SK-N-SH (cell line): ENCODE measurements around the gene MAMDC2. TPM values are rescaled to one million over a fixed set of nuclear protein-coding genes. Genes with fewer than 3 reads are reported as not detected.
A peak's percentile ranks its signal among the peaks of the same experiment; 100 is the strongest.

Experiments used
- CTCF ChIA-PET: fragments of 300-600, 350-600 bp; formaldehyde crosslinking; extraction: SDS; loops from one replicate; lab custom pipeline; 2021; lab: Yijun Ruan, JAX
- POLR2A ChIA-PET: fragments of 350-600 bp; sonication (Branson Sonifier 250); formaldehyde crosslinking; extraction: SDS; loops from one replicate; lab custom pipeline; 2020; ENCODE audit warnings: antibody characterized with exemption, inconsistent platforms; lab: Yijun Ruan, JAX
- DNase-seq: peaks from one replicate; pipeline ENCODE4 v3.0.0; 2012
- H2AFZ ChIP-seq: fragments of 200-600 bp; sonication (generic); 2 replicates; pipeline ENCODE4 v1.8.1; 2016; ENCODE audit warnings: antibody characterized with exemption, mild to moderate bottlenecking, low read depth
- H3F3A ChIP-seq: fragments of 200-600 bp; sonication (generic); replicated peaks from 2 replicates; pipeline ENCODE3; 2016; ENCODE audit warnings: antibody characterized with exemption, mild to moderate bottlenecking; ENCODE audit not compliant: insufficient read depth
- H3K27ac ChIP-seq, 2 experiments: fragments of 200-500 bp in 1 of 2; fragments of 200-600 bp in 1 of 2; sonication (Bioruptor generic) in 1 of 2; sonication (generic), shearing (Covaris generic) in 1 of 2; 2 replicates each; pipeline versions ENCODE4 v1.5.1 to v1.6.1; 2014 to 2016; ENCODE audit warnings: low read depth in 2 of 2, inconsistent platforms in 1 of 2, low read length in 1 of 2, mild to moderate bottlenecking in 1 of 2, mixed read lengths in 1 of 2
- H3K27me3 ChIP-seq: fragments of 200-600 bp; sonication (generic), shearing (Covaris generic); 2 replicates; pipeline ENCODE4 v1.6.1; 2016; ENCODE audit warnings: mixed run types; ENCODE audit not compliant: insufficient read depth
- H3K36me3 ChIP-seq, 2 experiments: fragments of 200-500 bp in 1 of 2; fragments of 200-600 bp in 1 of 2; sonication (Bioruptor generic) in 1 of 2; sonication (generic) in 1 of 2; replicated peaks in 1 of 2; 2 replicates each; pipeline versions ENCODE3 to v1.5.1; 2014 to 2016; ENCODE audit warnings: low read length in 1 of 2, mild to moderate bottlenecking in 1 of 2; ENCODE audit not compliant: insufficient read depth in 2 of 2, control insufficient read depth in 1 of 2
- H3K4me1 ChIP-seq, 2 experiments: fragments of 200-500 bp in 1 of 2; fragments of 200-600 bp in 1 of 2; sonication (Bioruptor generic) in 1 of 2; sonication (generic), shearing (Covaris generic) in 1 of 2; 2 replicates each; pipeline versions ENCODE4 v1.5.1 to v1.6.1; 2014 to 2016; ENCODE audit warnings: low read depth in 1 of 2, low read length in 1 of 2, mixed run types in 1 of 2; ENCODE audit not compliant: insufficient read depth in 2 of 2, control insufficient read depth in 1 of 2
- H3K4me2 ChIP-seq: fragments of 200-600 bp; sonication (generic), shearing (Covaris generic); 2 replicates; pipeline ENCODE4 v1.6.1; 2017; ENCODE audit warnings: mixed run types
- H3K4me3 ChIP-seq, 2 experiments: fragments of 200-500 bp in 1 of 2; fragments of 200-600 bp in 1 of 2; sonication (Bioruptor generic) in 1 of 2; sonication (generic), shearing (Covaris generic) in 1 of 2; 2 replicates each; pipeline versions ENCODE4 v1.5.1 to v1.8.1; 2014 to 2016; ENCODE audit warnings: low read depth in 2 of 2, inconsistent platforms in 1 of 2, low read length in 1 of 2, mild to moderate bottlenecking in 1 of 2, mixed read lengths in 1 of 2, moderate library complexity in 1 of 2
- H3K79me2 ChIP-seq: fragments of 200-600 bp; sonication (generic); 2 replicates; pipeline ENCODE4 v1.8.1; 2017; ENCODE audit warnings: mild to moderate bottlenecking; ENCODE audit not compliant: insufficient read depth
- H3K9ac ChIP-seq: fragments of 200-600 bp; sonication (generic); 2 replicates; pipeline ENCODE4 v1.6.1; 2017; ENCODE audit warnings: mixed run types
- H3K9me2 ChIP-seq: fragments of 200-600 bp; sonication (generic); 2 replicates; pipeline ENCODE4 v1.6.1; 2017; ENCODE audit warnings: mixed run types
- H3K9me3 ChIP-seq: fragments of 200-600 bp; sonication (generic); 2 replicates; pipeline ENCODE4 v1.6.1; 2017; ENCODE audit warnings: mixed run types, mild to moderate bottlenecking, moderate library complexity
- H4K20me1 ChIP-seq: fragments of 200-600 bp; sonication (generic); 2 replicates; pipeline ENCODE4 v1.6.1; 2017; ENCODE audit warnings: mild to moderate bottlenecking, mixed run types; ENCODE audit not compliant: insufficient read depth
- EP300 ChIP-seq, 2 experiments: IDR thresholded peaks; 2 replicates each; pipeline versions ENCODE4 v1.4.0 to v1.6.1; 2012; ENCODE audit warnings: borderline replicate concordance in 1 of 2, low read depth in 1 of 2, low read length in 1 of 2
- FOXJ3 ChIP-seq: sonication (generic); formaldehyde crosslinking; IDR thresholded peaks from 2 replicates; pipeline ENCODE4 v1.5.1; 2020; ENCODE audit warnings: mild to moderate bottlenecking, missing genetic modification reagents
- GATA2 ChIP-seq: sonication (generic); formaldehyde crosslinking; IDR thresholded peaks from 2 replicates; pipeline ENCODE4 v1.5.0; 2020; ENCODE audit warnings: mild to moderate bottlenecking, missing genetic modification reagents
- JUND ChIP-seq: IDR thresholded peaks from 2 replicates; pipeline ENCODE4 v1.4.0; 2012
- NFIC ChIP-seq: IDR thresholded peaks from 2 replicates; pipeline ENCODE4 v1.4.0; 2012; ENCODE audit warnings: borderline replicate concordance
- NRF1 ChIP-seq: IDR thresholded peaks from 2 replicates; pipeline ENCODE4 v1.6.1; 2012; ENCODE audit warnings: low read depth, mild to moderate bottlenecking, low read length
- PBX3 ChIP-seq: IDR thresholded peaks from 2 replicates; pipeline ENCODE4; 2012
- RAD21 ChIP-seq: IDR thresholded peaks from 2 replicates; pipeline ENCODE4 v1.6.1; 2012; ENCODE audit warnings: mild to moderate bottlenecking, low read length
- RCOR1 ChIP-seq: fragments of 150-350 bp; IDR thresholded peaks from 2 replicates; pipeline ENCODE4 v1.6.1; 2017; ENCODE audit warnings: antibody characterized with exemption, low read length
- REST ChIP-seq: IDR thresholded peaks from 2 replicates; pipeline ENCODE4 v1.6.1; 2012; ENCODE audit warnings: mild to moderate bottlenecking, low read depth, low read length, moderate library complexity
- RFX5 ChIP-seq: IDR thresholded peaks from 2 replicates; pipeline ENCODE4 v1.6.1; 2012; ENCODE audit warnings: mild to moderate bottlenecking, improper control_type of control experiment, low read length
- RXRA ChIP-seq: IDR thresholded peaks from 2 replicates; pipeline ENCODE4 v1.4.0; 2012; ENCODE audit warnings: low read depth, mild to moderate bottlenecking, borderline replicate concordance
- TAF1 ChIP-seq: IDR thresholded peaks from 2 replicates; pipeline ENCODE4 v1.6.1; 2012; ENCODE audit warnings: low read depth, mild to moderate bottlenecking, low read length, moderate library complexity, borderline replicate concordance
- TCF12 ChIP-seq: IDR thresholded peaks from 2 replicates; pipeline ENCODE4 v1.4.0; 2012
- TEAD4 ChIP-seq: IDR thresholded peaks from 2 replicates; pipeline ENCODE4 v1.4.0; 2012; ENCODE audit warnings: mild to moderate bottlenecking, borderline replicate concordance; ENCODE audit not compliant: insufficient read depth
- YY1 ChIP-seq: IDR thresholded peaks from 2 replicates; pipeline ENCODE4 v1.4.0; 2012; ENCODE audit warnings: low read depth, mild to moderate bottlenecking
- WGBS: methylation state at CpG from one replicate; pipeline ENCODE4 v1.1.6; 2017; ENCODE audit warnings: low lambda C conversion rate; 5-methylcytosine and 5-hydroxymethylcytosine counted together
- polyA plus RNA-seq, 3 experiments: library from polyadenylated mRNA; depleted of rRNA; stranded (reverse); fragments of >200 nt; gene quantifications; 2 replicates each; pipeline ENCODE4 v1.2.3, GENCODE V29; 2012

MAMDC2 gene
- polyA plus RNA-seq, 1 of the 3 experiments (the other 2 are of a cell fraction): not detected

DNA sequence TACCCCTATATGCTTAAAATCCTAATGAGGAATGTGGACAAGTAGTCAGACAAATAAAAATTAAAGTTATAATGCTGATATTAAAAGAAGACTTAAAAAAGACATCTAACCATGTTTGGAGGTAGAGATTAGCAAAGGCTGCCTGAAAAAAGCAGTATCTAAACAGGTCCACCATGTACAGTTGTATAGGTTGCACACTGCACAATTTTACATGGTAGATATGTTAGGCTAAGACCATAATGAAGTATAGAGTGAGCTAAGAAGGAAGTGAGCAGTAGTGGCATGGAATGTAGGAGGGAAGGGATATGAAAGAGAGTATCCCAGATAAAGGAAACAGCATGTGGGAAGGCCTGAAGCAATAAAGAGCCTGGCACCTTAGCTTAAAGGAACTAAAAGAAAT, 51.1 kb downstream of the MAMDC2 start (continued):
- TF ChIP-seq REST (no peak), NFIC (no peak), RCOR1 (no peak)

- Histone ChIP-seq H3K9me2 (no peaks in the 10 kb centered on the region), H3F3A (no peaks in the 10 kb centered on the region), H3K36me3 (no peaks in the 10 kb centered on the region), H3K4me1 (peaks cover 0 to 5% of the 10 kb centered on the region in 2 experiments; a peak in 1 of 4 replicates), H4K20me1 (no peaks in the 10 kb centered on the region), H3K4me2 (no peak overlapping the region), H3K4me3 (no peak overlapping the region), H3K27me3 (no peaks in the 10 kb centered on the region), H2AFZ (no peak overlapping the region)
- 72% methylated on average over 4 of the region's 4 CpGs for WGBS
- no peak for DNase-seq
- POLR2A ChIA-PET: no interaction called here
- CTCF ChIA-PET: interaction anchor here (1.2 to 3.3 kb wide), 3 partner anchors 14 to 126 kb away, joined by 4 to 14 read pairs (median 7); no protein-coding TSS in a partner anchor
- TF ChIP-seq RFX5: no peak
- no peak for TF ChIP-seq NRF1
- no peak for TF ChIP-seq YY1
- TF ChIP-seq, all 33 proteins: peak for 0
- Histone ChIP-seq H3K9ac (no peak overlapping the region), H3K9me3 (no peaks in the 10 kb centered on the region), H3K79me2 (no peaks in the 10 kb centered on the region), H3K27ac (no peak overlapping the region)
These were observed 53.5 kb downstream of the MAMDC2 start for GRCh38 chr9:70097187-70097586.

GRCh38 chr9:70100362-70100761, 56.7 kb downstream of the MAMDC2 start:
- POLR2A ChIA-PET: no interaction called here
- Histone ChIP-seq H3K36me3 (no peaks in the 10 kb centered on the region), H3K9me3 (no peaks in the 10 kb centered on the region), H2AFZ (no peak overlapping the region), H3K27me3 (no peaks in the 10 kb centered on the region), H3F3A (no peaks in the 10 kb centered on the region)
- TF ChIP-seq RAD21: no peak
- TF ChIP-seq FOXJ3: no peak
- TF ChIP-seq GATA2 (CRISPR knock-in tag): 0 out of 2 replicates have a peak, but pooled peaks have one; percentile 21
- TF ChIP-seq RFX5: no peak
- peak; percentile 55 for TF ChIP-seq TCF12
- no peak for TF ChIP-seq RXRA
- TF ChIP-seq NRF1: no peak
- TF ChIP-seq EP300 (IDR thresholded peaks at IDR 0.05; ENCODE audit: borderline replicate concordance in 1 of 2, low read depth in 1 of 2, low read length in 1 of 2): peak in 1 of 2 experiments; percentile 53; a peak in 2 of 4 replicates
- TF ChIP-seq YY1: no peak
- TF ChIP-seq JUND: no peak
- no peak for TF ChIP-seq TEAD4
- TF ChIP-seq TAF1: no peak
- TF ChIP-seq PBX3: peak; percentile 47
- TF ChIP-seq, all 33 proteins: peak for 4
- Histone ChIP-seq H3K27ac (no peak overlapping the region), H3K79me2 (no peaks in the 10 kb centered on the region), H3K4me2 (no peak overlapping the region), H3K9me2 (no peaks in the 10 kb centered on the region), H3K9ac (no peak overlapping the region), H3K4me3 (no peak overlapping the region), H3K4me1 (peaks cover 0 to 8% of the 10 kb centered on the region in 2 experiments; a peak in 2 of 4 replicates), H4K20me1 (no peaks in the 10 kb centered on the region)
- peak; percentile 11 for DNase-seq
- WGBS: 45% methylated on average over 4 of the region's 4 CpGs
- CTCF ChIA-PET: interaction anchor here (1.1 kb wide), 1 partner anchor 110 kb away, joined by 4 read pairs; no protein-coding TSS in a partner anchor
